Peyer's patch (tissue), 4 donors: ENCODE results near the gene HK3.

Experiments used
- POLR2A ChIP-seq, 2 donors: fragments of 450-650 bp; IDR thresholded peaks; one replicate each; pipeline ENCODE4 v1.5.1; 2017; ENCODE audit warnings: antibody characterized with exemption in 2 of 2, mild to moderate bottlenecking in 2 of 2, moderate library complexity in 2 of 2
- TF ChIP-seq, protein P1 (sequence below), 6 experiments: fragments of 450-650 bp in 4 of 6; fragments of 200-600 bp in 2 of 6; sonication (generic) in 1 of 6; IDR thresholded peaks; one replicate each; pipeline ENCODE4 v1.5.1; 2017 to 2019; ENCODE audit warnings: antibody characterized with exemption in 6 of 6, mild to moderate bottlenecking in 3 of 6, moderate library complexity in 1 of 6

DNA sequence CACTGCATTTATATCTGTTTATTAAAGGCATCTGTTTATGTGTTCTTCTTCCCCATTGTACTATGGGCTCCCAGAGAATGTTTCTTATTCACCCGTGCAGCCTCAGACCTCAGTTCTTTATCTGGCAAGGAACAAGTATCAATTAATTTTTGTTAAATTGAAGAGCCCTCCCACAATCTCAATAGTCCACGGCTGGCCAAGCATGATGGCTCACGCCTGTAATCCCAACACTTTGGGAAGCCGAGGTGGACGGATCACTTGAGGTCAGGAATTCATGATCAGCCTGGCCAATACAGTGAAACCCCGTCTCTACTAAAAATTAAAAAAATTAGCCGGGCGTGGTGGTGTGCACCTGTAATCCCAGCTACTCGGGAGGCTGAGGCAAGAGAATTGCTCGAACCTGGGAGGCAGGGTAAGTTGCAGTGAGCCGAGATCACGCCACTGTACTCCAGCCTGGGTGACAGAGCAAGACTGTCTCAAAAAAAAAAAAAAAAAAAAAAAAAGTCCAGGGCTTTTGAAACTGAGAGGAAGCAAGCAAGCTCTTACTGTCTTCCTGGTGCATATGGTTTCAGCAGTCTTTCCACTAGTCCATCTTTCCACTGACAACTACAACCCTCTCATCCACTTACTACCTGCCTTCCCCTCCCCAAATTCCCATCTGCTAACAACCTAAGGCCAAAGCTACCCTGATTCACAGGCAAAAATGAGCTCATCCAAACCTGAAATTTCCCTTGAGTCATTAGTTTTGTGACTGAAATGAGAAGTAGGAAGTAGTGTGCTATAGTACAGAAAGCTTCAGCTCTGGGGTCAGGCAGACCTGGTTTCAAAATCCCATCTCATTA is 2.3 kb upstream of the HK3 start:
- TF ChIP-seq, protein P1, sequence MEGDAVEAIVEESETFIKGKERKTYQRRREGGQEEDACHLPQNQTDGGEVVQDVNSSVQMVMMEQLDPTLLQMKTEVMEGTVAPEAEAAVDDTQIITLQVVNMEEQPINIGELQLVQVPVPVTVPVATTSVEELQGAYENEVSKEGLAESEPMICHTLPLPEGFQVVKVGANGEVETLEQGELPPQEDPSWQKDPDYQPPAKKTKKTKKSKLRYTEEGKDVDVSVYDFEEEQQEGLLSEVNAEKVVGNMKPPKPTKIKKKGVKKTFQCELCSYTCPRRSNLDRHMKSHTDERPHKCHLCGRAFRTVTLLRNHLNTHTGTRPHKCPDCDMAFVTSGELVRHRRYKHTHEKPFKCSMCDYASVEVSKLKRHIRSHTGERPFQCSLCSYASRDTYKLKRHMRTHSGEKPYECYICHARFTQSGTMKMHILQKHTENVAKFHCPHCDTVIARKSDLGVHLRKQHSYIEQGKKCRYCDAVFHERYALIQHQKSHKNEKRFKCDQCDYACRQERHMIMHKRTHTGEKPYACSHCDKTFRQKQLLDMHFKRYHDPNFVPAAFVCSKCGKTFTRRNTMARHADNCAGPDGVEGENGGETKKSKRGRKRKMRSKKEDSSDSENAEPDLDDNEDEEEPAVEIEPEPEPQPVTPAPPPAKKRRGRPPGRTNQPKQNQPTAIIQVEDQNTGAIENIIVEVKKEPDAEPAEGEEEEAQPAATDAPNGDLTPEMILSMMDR (IDR thresholded peaks at IDR 0.05): no peak
- TF ChIP-seq POLR2A (IDR thresholded peaks at IDR 0.05): no peak
